ENCODE measurements around the gene MRPL27.
A peak's percentile ranks its signal among the peaks of the same experiment; 100 is the strongest.

Gene MRPL27

GRCh38 chr17:50359998-50360461 is 13.0 kb downstream of the MRPL27 start:
- DNase-seq: peak; percentile 53

GRCh38 chr17:50359005-50359699 is 13.8 kb downstream of the MRPL27 start:
- DNase-seq: peak; percentile 79

DNA sequence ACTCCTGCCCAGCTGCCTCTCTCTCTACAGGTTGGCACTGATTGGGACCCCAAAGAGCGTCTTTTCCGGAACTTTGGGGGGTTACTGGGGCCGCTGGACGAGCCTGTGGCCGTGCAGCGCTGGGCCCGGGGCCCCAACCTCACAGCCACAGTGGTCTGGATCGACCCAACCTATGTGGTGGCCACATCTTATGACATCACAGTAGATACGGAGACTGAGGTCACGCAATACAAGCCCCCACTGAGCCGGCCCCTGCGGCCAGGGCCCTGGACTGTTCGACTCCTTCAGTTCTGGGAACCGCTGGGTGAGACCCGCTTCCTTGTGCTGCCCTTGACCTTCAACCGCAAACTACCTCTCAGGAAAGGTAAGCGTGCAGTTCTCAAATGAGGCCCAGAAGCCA is 14.8 kb downstream of the MRPL27 start:
- peak; percentile 47 for DNase-seq

- DNase-seq: peak; percentile 53
Measured at GRCh38 chr17:50356892-50357510, 16.0 kb downstream of the MRPL27 start.

GRCh38 chr17:50356418-50356817 is 16.6 kb downstream of the MRPL27 start:
- DNase-seq: peak; percentile 47

- DNase-seq: peak; percentile 57
Measured at GRCh38 chr17:50355701-50356341, 17.2 kb downstream of the MRPL27 start.

DNA sequence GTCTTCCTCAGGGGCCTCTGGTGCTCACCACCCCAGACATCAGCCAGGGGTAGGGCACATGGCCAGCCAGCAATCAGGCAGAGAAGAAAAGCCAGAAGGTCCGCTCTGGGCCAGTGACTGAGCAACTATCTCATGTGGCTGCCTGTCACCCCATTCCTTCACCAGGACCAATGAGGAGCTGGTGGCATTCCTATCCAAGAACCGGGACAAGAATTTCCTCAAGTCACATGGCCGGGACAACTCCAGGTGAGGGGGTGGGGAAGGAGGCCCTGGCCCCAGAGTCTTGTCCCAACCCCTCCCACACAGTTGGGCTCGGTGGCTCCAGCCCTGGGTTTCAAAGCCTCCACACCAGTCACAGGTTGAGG is 17.7 kb downstream of the MRPL27 start:
- DNase-seq: peak; percentile 51

DNA sequence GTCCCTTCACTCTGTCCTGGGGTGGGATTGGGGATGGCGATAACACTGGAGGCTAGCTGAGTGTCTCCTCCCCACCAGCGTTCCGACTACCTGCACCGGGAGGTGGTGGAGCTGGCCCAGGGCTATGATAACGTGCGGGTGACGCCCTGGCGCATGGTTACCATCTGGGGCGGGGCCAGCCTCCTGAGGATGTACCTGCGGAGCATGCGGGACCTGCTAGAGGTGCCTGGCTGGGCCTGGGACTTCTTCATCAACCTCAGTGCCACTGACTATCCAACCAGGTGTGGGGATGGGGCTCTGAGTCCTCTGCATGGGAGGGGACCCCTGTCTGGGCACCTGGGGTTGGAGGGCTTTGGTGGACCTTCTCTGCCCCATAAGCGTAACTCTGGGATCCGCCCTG is 18.2 kb downstream of the MRPL27 start:
- peak; percentile 54 for DNase-seq

DNA sequence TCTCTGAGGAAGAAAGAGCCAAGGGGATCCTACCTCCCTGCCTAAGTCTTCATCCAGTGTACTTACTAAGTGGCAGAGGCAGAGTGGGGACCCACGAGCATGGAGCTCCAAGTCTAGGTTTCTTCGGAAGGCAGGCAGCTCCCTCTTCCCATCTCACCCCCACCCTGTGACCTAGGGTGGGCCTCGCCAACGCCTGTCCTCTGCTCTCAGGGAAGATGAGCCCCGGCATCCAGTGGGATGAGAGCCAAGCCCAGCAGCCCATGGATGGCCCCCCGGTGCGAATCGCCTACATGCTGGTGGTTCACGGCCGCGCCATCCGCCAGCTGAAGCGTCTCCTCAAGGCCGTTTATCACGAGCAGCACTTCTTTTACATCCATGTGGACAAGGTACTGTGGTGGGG is 18.8 kb downstream of the MRPL27 start:
- peak; percentile 51 for DNase-seq

GRCh38 chr17:50353600-50354195 is 19.3 kb downstream of the MRPL27 start:
- peak; percentile 48 for DNase-seq

DNA sequence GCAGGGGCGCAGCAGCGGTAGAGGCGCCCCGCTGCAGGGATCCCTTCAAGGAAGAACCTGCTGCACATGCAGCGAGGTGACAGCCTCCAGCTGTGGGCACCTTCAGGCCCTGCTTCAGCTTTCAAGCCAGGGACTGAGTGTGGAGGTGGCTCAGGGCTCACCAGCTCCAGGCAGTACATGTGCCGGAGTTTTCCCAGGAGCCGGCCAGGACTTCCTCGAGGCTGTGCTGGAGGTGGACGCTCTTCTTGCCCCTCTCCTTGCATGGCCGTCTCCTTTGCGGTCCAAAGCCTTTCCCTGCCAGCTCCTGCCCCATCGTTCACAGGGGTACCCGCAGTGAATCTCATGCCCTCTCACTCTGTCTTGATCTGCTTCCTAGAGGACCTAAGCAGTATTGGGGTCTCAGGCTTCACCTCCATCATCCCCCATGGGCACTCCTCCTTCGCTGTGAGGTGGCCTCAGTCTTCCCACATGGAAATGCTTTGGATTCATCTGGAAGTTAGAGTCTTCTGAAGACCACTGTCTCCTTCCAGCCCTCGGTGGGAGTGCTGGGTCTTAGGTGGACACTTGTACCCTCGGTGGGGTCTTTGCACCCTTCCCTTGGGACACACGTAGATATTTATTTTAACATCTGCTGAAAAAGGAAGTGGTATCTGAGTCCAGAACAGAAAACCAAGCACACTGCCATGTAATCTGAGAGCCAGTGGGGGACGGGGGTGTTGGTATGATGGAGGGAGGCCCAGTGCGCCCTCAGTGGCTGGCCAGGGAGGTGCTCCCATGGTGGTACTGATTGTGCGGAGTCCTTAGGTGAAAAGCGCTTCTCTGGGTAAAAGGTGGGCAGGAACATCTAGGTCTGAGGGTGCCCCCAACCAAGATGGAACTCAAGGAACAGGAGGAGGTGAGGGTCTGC is 20.0 kb downstream of the MRPL27 start:
- DNase-seq: no peak

- peak; percentile 55 for DNase-seq
Measured at GRCh38 chr17:50352072-50352692, 20.8 kb downstream of the MRPL27 start.

GRCh38 chr17:50350733-50351132 is 22.3 kb downstream of the MRPL27 start:
- peak; percentile 36 for DNase-seq

GRCh38 chr17:50349243-50349600 is 23.8 kb downstream of the MRPL27 start:
- DNase-seq: no peak

GRCh38 chr17:50348522-50349242 is 24.3 kb downstream of the MRPL27 start:
- DNase-seq: peak; percentile 62

DNA sequence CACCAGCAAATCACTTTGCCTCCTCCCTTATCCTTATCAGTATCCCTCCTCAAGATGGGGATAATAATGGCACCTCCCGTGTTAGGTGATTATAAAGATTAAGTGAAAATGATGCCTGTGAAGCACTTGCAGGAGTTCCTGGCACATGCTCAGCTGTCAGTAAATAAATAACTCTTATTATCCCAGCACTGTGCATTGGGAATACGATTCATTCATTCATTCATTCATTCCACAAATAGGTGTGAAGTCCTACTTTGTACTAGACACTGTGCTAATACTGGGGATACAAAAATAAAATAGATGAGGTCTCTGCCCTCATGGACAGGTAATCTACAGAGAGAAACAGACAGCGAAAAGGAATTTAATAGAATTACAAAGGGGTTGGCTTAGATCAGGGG is 25.1 kb downstream of the MRPL27 start:
- peak; percentile 35 for DNase-seq

- no peak for DNase-seq
Measured at GRCh38 chr17:50347117-50347893, 25.7 kb downstream of the MRPL27 start.

GRCh38 chr17:50346313-50347116 is 26.5 kb downstream of the MRPL27 start:
- peak; percentile 82 for DNase-seq

GRCh38 chr17:50345432-50346312 is 27.3 kb downstream of the MRPL27 start, which contains the start of gene XYLT2:
TSS of gene XYLT2 (plus strand) at chr17:50346126. CDS start at chr17:50346141, 15 bp downstream.
- DNase-seq: peak; percentile 93
